ENCODE results near the gene RAB31.

DNA sequence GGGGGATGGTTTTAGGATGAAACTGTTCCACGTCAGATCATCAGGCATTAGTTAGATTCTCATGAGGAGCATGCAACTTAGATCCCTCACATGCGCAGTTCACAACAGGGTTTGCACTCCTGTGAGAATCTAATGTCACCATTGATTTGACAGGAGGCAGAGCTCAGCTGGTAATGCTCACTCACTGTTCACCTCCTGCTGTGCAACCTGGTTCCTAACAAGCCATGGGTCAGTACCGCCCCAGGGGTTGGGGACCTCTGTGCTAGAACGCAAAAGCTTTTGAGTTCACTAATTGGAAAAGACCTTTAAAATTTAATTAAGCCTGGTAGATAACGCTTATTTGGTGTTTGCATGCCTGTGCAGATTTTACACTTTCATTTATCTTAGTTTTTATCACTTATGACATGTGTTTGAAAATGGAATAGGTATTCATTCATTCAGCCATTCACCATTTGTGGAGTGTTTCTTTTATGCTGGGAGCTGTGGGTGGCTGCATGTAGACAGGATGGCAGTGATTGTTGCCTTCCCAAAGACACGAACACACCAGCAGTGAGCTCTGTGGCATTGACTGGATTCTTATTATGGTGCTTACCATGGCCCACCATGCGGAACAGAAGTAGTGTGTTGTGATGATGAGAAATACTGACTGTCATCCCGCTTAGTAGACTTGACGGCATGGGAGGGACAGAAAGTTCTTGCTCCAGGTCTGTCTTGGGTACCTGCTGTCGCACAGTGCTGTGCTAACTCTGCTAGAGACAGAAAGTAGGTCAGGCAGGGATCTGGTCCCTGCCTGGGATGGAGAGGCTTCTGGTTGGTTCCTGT lies 6.4 kb downstream of the RAB31 start:
- no peak for TF ChIP-seq POLR2A (IDR thresholded peaks at IDR 0.05; ENCODE audit: extremely low read depth, insufficient read length)
- TF ChIP-seq, protein P1, sequence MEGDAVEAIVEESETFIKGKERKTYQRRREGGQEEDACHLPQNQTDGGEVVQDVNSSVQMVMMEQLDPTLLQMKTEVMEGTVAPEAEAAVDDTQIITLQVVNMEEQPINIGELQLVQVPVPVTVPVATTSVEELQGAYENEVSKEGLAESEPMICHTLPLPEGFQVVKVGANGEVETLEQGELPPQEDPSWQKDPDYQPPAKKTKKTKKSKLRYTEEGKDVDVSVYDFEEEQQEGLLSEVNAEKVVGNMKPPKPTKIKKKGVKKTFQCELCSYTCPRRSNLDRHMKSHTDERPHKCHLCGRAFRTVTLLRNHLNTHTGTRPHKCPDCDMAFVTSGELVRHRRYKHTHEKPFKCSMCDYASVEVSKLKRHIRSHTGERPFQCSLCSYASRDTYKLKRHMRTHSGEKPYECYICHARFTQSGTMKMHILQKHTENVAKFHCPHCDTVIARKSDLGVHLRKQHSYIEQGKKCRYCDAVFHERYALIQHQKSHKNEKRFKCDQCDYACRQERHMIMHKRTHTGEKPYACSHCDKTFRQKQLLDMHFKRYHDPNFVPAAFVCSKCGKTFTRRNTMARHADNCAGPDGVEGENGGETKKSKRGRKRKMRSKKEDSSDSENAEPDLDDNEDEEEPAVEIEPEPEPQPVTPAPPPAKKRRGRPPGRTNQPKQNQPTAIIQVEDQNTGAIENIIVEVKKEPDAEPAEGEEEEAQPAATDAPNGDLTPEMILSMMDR (IDR thresholded peaks at IDR 0.05; ENCODE audit: low read depth, low read length), result no peak
- TF ChIP-seq, protein P2, sequence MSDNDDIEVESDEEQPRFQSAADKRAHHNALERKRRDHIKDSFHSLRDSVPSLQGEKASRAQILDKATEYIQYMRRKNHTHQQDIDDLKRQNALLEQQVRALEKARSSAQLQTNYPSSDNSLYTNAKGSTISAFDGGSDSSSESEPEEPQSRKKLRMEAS (IDR thresholded peaks at IDR 0.05; ENCODE audit: low read depth, low read length), result no peak
